Smooth muscle cell (in vitro differentiated cells): ENCODE data around the gene NCOA1. TPM values are rescaled to one million over a fixed set of nuclear protein-coding genes. Genes with fewer than 3 reads are reported as not detected.

ENCODE experiments used
- DNase-seq: peaks from one replicate; lab custom pipeline; 2025; ENCODE audit not compliant: unreplicated experiment; lab: John Stamatoyannopoulos, UW
- H2AFZ ChIP-seq: fragments of 200-600 bp; sonication (generic); 2 replicates; pipeline ENCODE4 v1.6.0; 2016; ENCODE audit warnings: antibody characterized with exemption, low read depth, mild to moderate bottlenecking
- H3F3A ChIP-seq: fragments of 200-600 bp; sonication (generic); 2 replicates; pipeline ENCODE4 v1.6.0; 2017; ENCODE audit warnings: antibody characterized with exemption, low read depth
- H3K27ac ChIP-seq: fragments of 200-600 bp; sonication (generic); 2 replicates; pipeline ENCODE4 v1.5.1; 2016; ENCODE audit warnings: low read depth, mild to moderate bottlenecking
- H3K27me3 ChIP-seq: fragments of 200-600 bp; sonication (generic); 2 replicates; pipeline ENCODE4 v1.6.1; 2016; ENCODE audit warnings: low read depth, mild to moderate bottlenecking
- H3K36me3 ChIP-seq: fragments of 200-600 bp; sonication (generic); 2 replicates; pipeline ENCODE4 v1.5.1; 2016; ENCODE audit warnings: low read depth
- H3K4me1 ChIP-seq: fragments of 200-600 bp; sonication (generic); 2 replicates; pipeline ENCODE4 v1.5.1; 2016; ENCODE audit warnings: low read depth
- H3K4me2 ChIP-seq: fragments of 200-600 bp; sonication (generic); 2 replicates; pipeline ENCODE4 v1.6.0; 2016; ENCODE audit warnings: mild to moderate bottlenecking
- H3K4me3 ChIP-seq: fragments of 200-600 bp; sonication (generic); 2 replicates; pipeline ENCODE4 v1.5.1; 2016; ENCODE audit warnings: mild to moderate bottlenecking
- H3K79me2 ChIP-seq: fragments of 200-600 bp; sonication (generic); 2 replicates; pipeline ENCODE4 v1.6.0; 2016; ENCODE audit warnings: low read depth, mild to moderate bottlenecking
- H3K9ac ChIP-seq: fragments of 200-600 bp; sonication (generic); 2 replicates; pipeline ENCODE4 v1.6.0; 2016; ENCODE audit warnings: low read depth
- H3K9me3 ChIP-seq: fragments of 200-600 bp; sonication (generic); replicated peaks from 2 replicates; pipeline ENCODE4 v1.5.1; 2016; ENCODE audit warnings: low read depth
- H4K20me1 ChIP-seq: fragments of 200-600 bp; sonication (generic); 2 replicates; pipeline ENCODE4 v1.6.0; 2016; ENCODE audit warnings: low read depth
- WGBS: methylation state at CpG from one replicate; pipeline ENCODE4 v1.1.7; 2016; ENCODE audit warnings: low lambda C conversion rate; 5-methylcytosine and 5-hydroxymethylcytosine counted together
- polyA plus RNA-seq: library from polyadenylated mRNA; unstranded; fragments of >200 nt; fragmentation: Nextera tagmentation; extraction: Ambion mirVana; gene quantifications from 2 replicates; pipeline ENCODE4 v1.2.1, GENCODE V29; 2016
- total RNA-seq: library from RNA; depleted of rRNA; stranded (reverse); fragments of >200 nt; gene quantifications from 2 replicates; pipeline ENCODE4 v1.2.3, GENCODE V29; 2014
- TF ChIP-seq, protein P1 (sequence below): fragments of 200-600 bp; sonication (generic); IDR thresholded peaks from 2 replicates; pipeline ENCODE4 v1.5.1; 2017; ENCODE audit warnings: borderline replicate concordance, mild to moderate bottlenecking, antibody characterized with exemption; ENCODE audit not compliant: insufficient read depth, poor library complexity, severe bottlenecking

Gene NCOA1
- total and polyA plus RNA-seq, 2 experiments from 2014 or later = 8.5 to 21.0 TPM

- Histone ChIP-seq H3F3A (no peaks in the 10 kb centered on the region), H4K20me1 (peaks cover 30% of the 10 kb centered on the region), H3K4me2 (no peak overlapping the region), H3K27ac (no peak overlapping the region), H3K36me3 (no peaks in the 10 kb centered on the region), H3K79me2 (peaks cover 35% of the 10 kb centered on the region), H3K9me3 (no peaks in the 10 kb centered on the region), H3K4me1 (no peaks in the 10 kb centered on the region), H3K4me3 (no peak overlapping the region), H3K9ac (no peak overlapping the region), H3K27me3 (no peaks in the 10 kb centered on the region), H2AFZ (no peak overlapping the region)
- 95% methylated on average over 1 of the region's 1 CpG for WGBS
- no peak for DNase-seq
- TF ChIP-seq, protein P1, sequence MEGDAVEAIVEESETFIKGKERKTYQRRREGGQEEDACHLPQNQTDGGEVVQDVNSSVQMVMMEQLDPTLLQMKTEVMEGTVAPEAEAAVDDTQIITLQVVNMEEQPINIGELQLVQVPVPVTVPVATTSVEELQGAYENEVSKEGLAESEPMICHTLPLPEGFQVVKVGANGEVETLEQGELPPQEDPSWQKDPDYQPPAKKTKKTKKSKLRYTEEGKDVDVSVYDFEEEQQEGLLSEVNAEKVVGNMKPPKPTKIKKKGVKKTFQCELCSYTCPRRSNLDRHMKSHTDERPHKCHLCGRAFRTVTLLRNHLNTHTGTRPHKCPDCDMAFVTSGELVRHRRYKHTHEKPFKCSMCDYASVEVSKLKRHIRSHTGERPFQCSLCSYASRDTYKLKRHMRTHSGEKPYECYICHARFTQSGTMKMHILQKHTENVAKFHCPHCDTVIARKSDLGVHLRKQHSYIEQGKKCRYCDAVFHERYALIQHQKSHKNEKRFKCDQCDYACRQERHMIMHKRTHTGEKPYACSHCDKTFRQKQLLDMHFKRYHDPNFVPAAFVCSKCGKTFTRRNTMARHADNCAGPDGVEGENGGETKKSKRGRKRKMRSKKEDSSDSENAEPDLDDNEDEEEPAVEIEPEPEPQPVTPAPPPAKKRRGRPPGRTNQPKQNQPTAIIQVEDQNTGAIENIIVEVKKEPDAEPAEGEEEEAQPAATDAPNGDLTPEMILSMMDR = no peak
These were observed 29.1 kb downstream of the NCOA1 start for GRCh38 chr2:24520175-24520574.

- Histone ChIP-seq H3K4me2 (no peak overlapping the region), H3K79me2 (peaks cover 41% of the 10 kb centered on the region), H4K20me1 (peaks cover 37% of the 10 kb centered on the region), H3K9me3 (no peaks in the 10 kb centered on the region), H2AFZ (no peak overlapping the region), H3K4me1 (no peaks in the 10 kb centered on the region), H3K27ac (no peak overlapping the region), H3K36me3 (no peaks in the 10 kb centered on the region), H3F3A (no peaks in the 10 kb centered on the region), H3K4me3 (no peak overlapping the region), H3K27me3 (no peaks in the 10 kb centered on the region), H3K9ac (no peak overlapping the region)
- 100% methylated on average over 1 of the region's 1 CpG for WGBS
- TF ChIP-seq, protein P1 = no peak
- no peak for DNase-seq
These were observed 30.3 kb downstream of the NCOA1 start for GRCh38 chr2:24521162-24521857.

DNA sequence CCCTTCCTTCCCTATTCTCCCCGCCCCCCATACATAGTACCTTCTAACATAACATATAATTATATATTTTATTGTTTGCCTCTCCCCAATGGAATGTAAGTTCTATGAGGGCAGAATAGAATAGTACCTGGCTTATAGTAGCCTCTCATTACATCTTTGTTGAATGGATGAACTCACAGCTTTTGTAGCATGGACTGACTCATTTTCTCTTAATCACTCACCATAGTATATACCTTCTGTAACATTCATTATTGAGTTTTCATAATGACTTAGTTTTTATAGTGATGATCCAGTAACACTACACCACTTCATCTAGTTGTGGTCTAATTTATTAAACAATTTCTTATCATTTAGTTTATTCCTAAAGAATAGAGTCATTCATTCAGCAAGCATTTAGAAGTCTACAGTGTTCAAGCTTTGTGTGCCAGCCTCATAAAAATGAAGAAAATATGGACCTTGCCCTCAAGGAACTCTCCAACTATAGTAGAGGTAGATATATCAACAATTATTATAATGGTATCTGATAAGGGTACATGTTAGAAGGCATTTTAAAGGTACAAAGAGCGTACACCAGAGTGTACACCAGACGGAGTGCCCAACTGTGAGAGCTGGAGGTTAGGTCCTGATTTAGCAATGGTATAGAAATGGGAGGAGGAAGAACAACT lies 31.1 kb downstream of the NCOA1 start:
- peaks cover 41% of the 10 kb centered on the region for H3K79me2 ChIP-seq
- H3K9ac ChIP-seq = no peak overlapping the region
- peaks cover 37% of the 10 kb centered on the region for H4K20me1 ChIP-seq
- H3K36me3 ChIP-seq = no peaks in the 10 kb centered on the region
- no peak for DNase-seq
- no peaks in the 10 kb centered on the region for H3K27me3 ChIP-seq
- no peaks in the 10 kb centered on the region for H3K9me3 ChIP-seq
- no peak overlapping the region for H3K4me3 ChIP-seq
- H2AFZ ChIP-seq = no peak overlapping the region
- TF ChIP-seq, protein P1 = no peak
- H3K4me1 ChIP-seq = no peaks in the 10 kb centered on the region
- 94% methylated on average over 3 of the region's 3 CpGs for WGBS
- no peaks in the 10 kb centered on the region for H3F3A ChIP-seq
- H3K4me2 ChIP-seq = no peak overlapping the region
- no peak overlapping the region for H3K27ac ChIP-seq
